ENCODE data around the gene DOCK10.
A peak's percentile ranks its signal among the peaks of the same experiment; 100 is the strongest.
"Not testable (repeated sequence)": the region's sequence is repeated elsewhere in the genome, so short reads cannot be mapped to it uniquely, and the experiment has no call there.

The DOCK10 gene

GRCh38 chr2:224941960-224942359 is 100.3 kb downstream of the DOCK10 start:
- no peak for DNase-seq

GRCh38 chr2:224940618-224941017 is 101.7 kb downstream of the DOCK10 start:
- no peak for DNase-seq

GRCh38 chr2:224938651-224939182 is 103.6 kb downstream of the DOCK10 start:
- DNase-seq, result no peak

GRCh38 chr2:224937887-224938286 is 104.4 kb downstream of the DOCK10 start:
- DNase-seq, result no peak

- no peak for DNase-seq
These were observed 107.6 kb downstream of the DOCK10 start for GRCh38 chr2:224934526-224935188.

- DNase-seq, result no peak
These were observed 108.8 kb downstream of the DOCK10 start for GRCh38 chr2:224933431-224933830.

GRCh38 chr2:224932522-224932921 is 109.7 kb downstream of the DOCK10 start:
- no peak for DNase-seq

- no peak for DNase-seq
These were observed 110.3 kb downstream of the DOCK10 start for GRCh38 chr2:224931956-224932355.

GRCh38 chr2:224930990-224931389 is 111.3 kb downstream of the DOCK10 start:
- no peak for DNase-seq

GRCh38 chr2:224930124-224930523 is 112.1 kb downstream of the DOCK10 start:
- DNase-seq, result no peak

GRCh38 chr2:224929512-224929911 is 112.8 kb downstream of the DOCK10 start:
- no peak for DNase-seq

- DNase-seq, result no peak
These were observed 114.6 kb downstream of the DOCK10 start for GRCh38 chr2:224927646-224928173.

GRCh38 chr2:224927011-224927410 is 115.3 kb downstream of the DOCK10 start:
- DNase-seq, result no peak

- no peak for DNase-seq
These were observed 116.5 kb downstream of the DOCK10 start for GRCh38 chr2:224925810-224926100.

GRCh38 chr2:224925061-224925809 is 117.0 kb downstream of the DOCK10 start:
- no peak for DNase-seq

- DNase-seq, result no peak
These were observed 117.6 kb downstream of the DOCK10 start for GRCh38 chr2:224924631-224925030.

- peak; percentile 80 for DNase-seq
These were observed 120.0 kb downstream of the DOCK10 start for GRCh38 chr2:224922142-224922727.

- no peak for DNase-seq
These were observed 122.7 kb downstream of the DOCK10 start for GRCh38 chr2:224919472-224920110.

- DNase-seq, result no peak
These were observed 123.4 kb downstream of the DOCK10 start for GRCh38 chr2:224918626-224919471.

GRCh38 chr2:224917246-224917645 is 125.0 kb downstream of the DOCK10 start:
- DNase-seq, result not testable (repeated sequence)

- no peak for DNase-seq
These were observed 127.1 kb downstream of the DOCK10 start for GRCh38 chr2:224915136-224915535.

- DNase-seq, result no peak
These were observed 131.7 kb downstream of the DOCK10 start for GRCh38 chr2:224910574-224910925.

Measured in SIG-M5 (cell line).